ENCODE results near the gene TFEB. TPM values are rescaled to one million over a fixed set of nuclear protein-coding genes. Genes with fewer than 3 reads are reported as not detected.

TFEB gene
- total RNA-seq, 1 experiment from 2014 or later, result 16.2 TPM

DNA sequence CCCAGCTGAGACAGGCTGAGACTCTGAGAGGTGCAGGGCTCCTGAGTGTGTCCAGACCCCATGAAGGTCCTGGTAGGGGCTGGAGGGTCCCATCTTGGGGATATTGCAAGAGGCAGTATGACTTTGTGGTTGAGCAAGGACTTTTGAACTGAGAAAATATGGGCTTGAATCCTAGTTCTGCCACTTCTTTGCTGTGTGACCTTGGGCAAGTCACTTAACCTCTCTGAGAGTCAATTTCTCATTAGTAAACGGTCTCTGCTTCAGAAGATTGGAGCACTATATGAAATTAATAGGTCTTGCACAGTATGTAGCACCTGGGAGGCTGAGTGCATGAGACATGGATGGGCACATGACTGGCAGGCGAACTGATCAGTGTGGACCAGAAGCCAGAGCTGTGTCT is 42.7 kb downstream of the TFEB start:
- H3K9me3 Mint-ChIP-seq (ENCODE audit: unreplicated experiment), result no peaks in the 10 kb centered on the region
- TF ChIP-seq, protein P1, sequence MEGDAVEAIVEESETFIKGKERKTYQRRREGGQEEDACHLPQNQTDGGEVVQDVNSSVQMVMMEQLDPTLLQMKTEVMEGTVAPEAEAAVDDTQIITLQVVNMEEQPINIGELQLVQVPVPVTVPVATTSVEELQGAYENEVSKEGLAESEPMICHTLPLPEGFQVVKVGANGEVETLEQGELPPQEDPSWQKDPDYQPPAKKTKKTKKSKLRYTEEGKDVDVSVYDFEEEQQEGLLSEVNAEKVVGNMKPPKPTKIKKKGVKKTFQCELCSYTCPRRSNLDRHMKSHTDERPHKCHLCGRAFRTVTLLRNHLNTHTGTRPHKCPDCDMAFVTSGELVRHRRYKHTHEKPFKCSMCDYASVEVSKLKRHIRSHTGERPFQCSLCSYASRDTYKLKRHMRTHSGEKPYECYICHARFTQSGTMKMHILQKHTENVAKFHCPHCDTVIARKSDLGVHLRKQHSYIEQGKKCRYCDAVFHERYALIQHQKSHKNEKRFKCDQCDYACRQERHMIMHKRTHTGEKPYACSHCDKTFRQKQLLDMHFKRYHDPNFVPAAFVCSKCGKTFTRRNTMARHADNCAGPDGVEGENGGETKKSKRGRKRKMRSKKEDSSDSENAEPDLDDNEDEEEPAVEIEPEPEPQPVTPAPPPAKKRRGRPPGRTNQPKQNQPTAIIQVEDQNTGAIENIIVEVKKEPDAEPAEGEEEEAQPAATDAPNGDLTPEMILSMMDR (IDR thresholded peaks at IDR 0.05; ENCODE audit: unreplicated experiment), result no peak
- peaks cover 14% of the 10 kb centered on the region for H3K36me3 Mint-ChIP-seq (ENCODE audit: insufficient read depth, unreplicated experiment)
- CTCF ChIA-PET, result interaction anchor here (0.6 to 2.0 kb wide), 4 partner anchors 9 to 90 kb away, joined by 3 to 7 read pairs (median 6); no protein-coding TSS in a partner anchor
- H3K27ac Mint-ChIP-seq (ENCODE audit: low read depth, unreplicated experiment), result no peak overlapping the region
- no peak overlapping the region for H3K4me3 Mint-ChIP-seq (ENCODE audit: unreplicated experiment)
- peaks cover 17% of the 10 kb centered on the region for H3K4me1 Mint-ChIP-seq (ENCODE audit: insufficient read depth, unreplicated experiment)
- POLR2A ChIA-PET, result no interaction called here
- BruUV-seq (replicated peaks), result no TSS peak
- no peak for DNase-seq (ENCODE audit: unreplicated experiment)
- H3K27me3 Mint-ChIP-seq (ENCODE audit: insufficient read depth, unreplicated experiment), result no peaks in the 10 kb centered on the region
- intact Hi-C loops (cut with micrococcal nuclease), result no loop called here

DNA sequence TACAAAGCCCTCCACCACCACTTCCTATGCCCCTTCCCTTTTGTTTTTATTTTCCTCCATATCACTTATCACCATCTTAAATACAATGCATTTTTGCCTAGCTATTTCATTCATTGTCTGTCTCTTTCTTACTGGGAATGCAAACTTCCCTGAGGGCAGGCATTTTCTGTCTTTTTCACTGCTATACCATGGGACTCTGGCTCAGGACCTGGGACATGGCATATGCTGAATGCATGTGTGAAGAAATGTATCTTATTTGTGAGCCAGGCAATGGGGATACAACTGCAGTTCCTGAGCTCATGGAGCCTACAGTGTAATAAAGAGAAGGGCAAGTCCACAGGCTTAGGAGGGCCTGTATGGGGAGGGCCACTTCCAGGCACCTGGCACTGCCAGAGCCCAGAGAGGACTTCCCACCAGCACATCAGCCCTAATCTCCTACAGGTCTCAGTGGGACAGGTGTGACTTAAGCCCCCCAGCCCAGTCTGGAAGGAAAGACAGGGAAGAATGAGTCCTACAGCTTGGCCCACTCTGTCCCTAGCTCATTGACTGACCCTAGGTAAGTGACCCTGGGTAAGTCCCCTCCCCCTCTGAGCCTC is 43.2 kb downstream of the TFEB start:
- peaks cover 15% of the 10 kb centered on the region for H3K36me3 Mint-ChIP-seq (ENCODE audit: insufficient read depth, unreplicated experiment)
- H3K4me1 Mint-ChIP-seq (ENCODE audit: insufficient read depth, unreplicated experiment), result peaks cover 13% of the 10 kb centered on the region
- intact Hi-C loops (cut with micrococcal nuclease), result no loop called here
- H3K9me3 Mint-ChIP-seq (ENCODE audit: unreplicated experiment), result no peaks in the 10 kb centered on the region
- POLR2A ChIA-PET, result no interaction called here
- H3K27me3 Mint-ChIP-seq (ENCODE audit: insufficient read depth, unreplicated experiment), result no peaks in the 10 kb centered on the region
- no peak for DNase-seq (ENCODE audit: unreplicated experiment)
- CTCF ChIA-PET, result interaction anchor here (0.6 to 2.0 kb wide), 4 partner anchors 8 to 196 kb away, joined by 3 to 7 read pairs (median 4); no protein-coding TSS in a partner anchor
- H3K4me3 Mint-ChIP-seq (ENCODE audit: unreplicated experiment), result no peak overlapping the region
- H3K27ac Mint-ChIP-seq (ENCODE audit: low read depth, unreplicated experiment), result no peak overlapping the region
- TF ChIP-seq, protein P1 (IDR thresholded peaks at IDR 0.05; ENCODE audit: unreplicated experiment), result no peak
- no TSS peak for BruUV-seq (replicated peaks)

- ChIA-PET CTCF (interaction anchor here (0.7 kb wide), 2 partner anchors 78 to 196 kb away, joined by 4 read pairs; no protein-coding TSS in a partner anchor), POLR2A (no interaction called here)
- Mint-ChIP-seq H3K4me3 (ENCODE audit: unreplicated experiment) (no peak overlapping the region), H3K27ac (ENCODE audit: low read depth, unreplicated experiment) (no peak overlapping the region), H3K4me1 (ENCODE audit: insufficient read depth, unreplicated experiment) (peaks cover 13% of the 10 kb centered on the region), H3K9me3 (ENCODE audit: unreplicated experiment) (no peaks in the 10 kb centered on the region), H3K27me3 (ENCODE audit: insufficient read depth, unreplicated experiment) (no peaks in the 10 kb centered on the region), H3K36me3 (ENCODE audit: insufficient read depth, unreplicated experiment) (peaks cover 21% of the 10 kb centered on the region)
- intact Hi-C loops (cut with micrococcal nuclease), result no loop called here
- no TSS peak for BruUV-seq (replicated peaks)
- TF ChIP-seq, protein P1 (IDR thresholded peaks at IDR 0.05; ENCODE audit: unreplicated experiment), result no peak
- no peak for DNase-seq (ENCODE audit: unreplicated experiment)
Measured at GRCh38 chr6:41691426-41692079, 43.9 kb downstream of the TFEB start.

DNA sequence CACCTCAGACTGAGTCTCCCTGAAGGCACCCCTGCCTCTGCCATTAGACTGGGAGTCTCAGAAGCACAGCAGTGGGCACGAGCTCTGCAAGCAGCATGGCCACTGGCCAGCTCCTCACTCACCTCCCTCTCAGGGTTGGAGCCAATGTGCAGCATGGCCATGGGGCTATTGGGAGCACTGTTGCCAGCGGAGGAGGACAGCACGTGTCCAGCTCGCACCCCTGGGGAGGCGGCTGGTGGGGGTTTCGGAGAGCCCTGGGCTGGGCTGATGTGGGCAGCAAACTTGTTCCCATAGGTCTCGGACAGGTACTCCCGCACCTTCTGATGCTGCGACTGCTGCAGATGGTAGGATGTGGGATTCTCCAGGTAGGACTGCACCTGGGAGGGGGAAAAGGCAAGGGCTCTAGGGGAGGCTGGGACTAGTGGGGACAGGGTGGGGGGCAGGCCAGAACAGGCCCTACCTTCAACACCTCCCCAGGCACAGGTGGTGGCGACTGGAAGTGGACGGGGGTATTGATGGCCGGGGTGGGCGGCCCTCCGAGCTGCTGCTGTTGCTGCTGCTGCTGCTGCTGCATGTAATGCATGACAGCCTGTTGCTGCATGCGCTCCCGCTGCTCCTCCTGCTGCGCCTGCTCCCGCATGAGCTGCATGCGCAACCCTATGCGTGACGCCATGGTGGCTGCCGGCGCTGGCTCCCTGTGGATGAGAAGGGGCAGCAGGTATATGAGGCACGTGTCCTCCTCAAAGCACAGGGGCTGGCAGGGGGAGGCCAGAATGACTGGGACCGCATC is 44.7 kb downstream of the TFEB start:
- Mint-ChIP-seq H3K36me3 (ENCODE audit: insufficient read depth, unreplicated experiment) (peaks cover 28% of the 10 kb centered on the region), H3K9me3 (ENCODE audit: unreplicated experiment) (no peaks in the 10 kb centered on the region), H3K27ac (ENCODE audit: low read depth, unreplicated experiment) (no peak overlapping the region), H3K27me3 (ENCODE audit: insufficient read depth, unreplicated experiment) (no peaks in the 10 kb centered on the region), H3K4me3 (ENCODE audit: unreplicated experiment) (no peak overlapping the region), H3K4me1 (ENCODE audit: insufficient read depth, unreplicated experiment) (peaks cover 13% of the 10 kb centered on the region)
- TF ChIP-seq, protein P1 (IDR thresholded peaks at IDR 0.05; ENCODE audit: unreplicated experiment), result no peak
- POLR2A ChIA-PET, result no interaction called here
- intact Hi-C loops (cut with micrococcal nuclease), result no loop called here
- CTCF ChIA-PET, result interaction anchor here (0.6 to 8.3 kb wide), 10 partner anchors 10 to 370 kb away, joined by 3 to 137 read pairs (median 4); no protein-coding TSS in a partner anchor
- DNase-seq (ENCODE audit: unreplicated experiment), result no peak
- no TSS peak for BruUV-seq (replicated peaks)
